ENCODE measurements around the gene ACVR1B. TPM values are rescaled to one million over a fixed set of nuclear protein-coding genes. Genes with fewer than 3 reads are reported as not detected.

ACVR1B gene
- total and polyA plus RNA-seq, 9 of the 15 experiments (the other 6 are each of a cell fraction or from before 2014, with no cell fraction given) = 0.97 to 15.1 (median 6.8) TPM

DNA sequence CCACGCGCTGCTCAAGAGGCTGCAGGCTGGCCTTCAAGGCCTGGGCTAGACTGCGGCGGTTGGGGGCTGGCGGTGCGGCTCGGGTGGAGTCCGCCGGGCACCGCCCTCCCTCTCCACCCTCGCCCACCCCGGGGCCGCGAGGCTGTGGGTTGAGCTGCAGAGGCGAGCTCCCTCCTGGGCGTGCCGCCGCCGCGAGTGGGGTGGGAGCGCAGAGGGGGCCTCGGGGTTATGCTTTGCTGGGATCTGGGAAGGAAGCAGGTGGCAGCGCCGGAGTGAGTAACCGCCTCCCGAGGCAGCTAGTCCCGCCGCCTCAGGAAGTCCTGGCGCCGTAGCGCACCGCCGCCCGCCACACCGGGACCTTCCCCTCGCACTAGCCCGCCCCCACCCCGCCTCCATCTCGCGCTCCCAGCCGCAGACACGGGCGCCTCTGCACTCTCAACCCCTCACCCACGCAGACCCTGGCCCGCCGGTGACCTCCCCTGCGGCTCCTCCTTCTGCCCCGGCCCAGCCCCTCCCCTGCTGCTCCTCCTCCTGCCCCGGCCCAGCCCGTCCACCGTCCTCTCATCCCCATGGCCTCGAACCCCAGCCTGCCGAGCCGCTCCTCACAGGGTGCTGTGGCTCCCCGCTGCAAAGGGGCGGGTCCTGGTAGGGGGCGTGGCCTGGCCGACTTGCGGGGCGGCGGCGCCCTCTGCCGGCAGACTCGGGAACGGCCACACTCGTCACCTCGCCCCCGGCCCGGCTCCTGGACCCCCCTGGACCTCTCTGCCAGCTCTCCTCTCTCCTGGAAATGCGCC is 71.9 kb downstream of the ACVR1B start (continued):
- TF ChIP-seq SMAD4 (CRISPR knock-in tag; conservative IDR thresholded peaks at IDR 0.05) = peak; percentile 14; the same call in 1 of the 2 replicates
- TF ChIP-seq GABPB1 (CRISPR knock-in tag; IDR thresholded peaks at IDR 0.05) = no peak
- no peak for TF ChIP-seq KDM4B (IDR thresholded peaks at IDR 0.05; ENCODE audit: borderline replicate concordance in 2 of 2, low read depth in 1 of 2)
- no peak for TF ChIP-seq KLF1 (tag; IDR thresholded peaks at IDR 0.05)
- no peak for TF ChIP-seq BRF1 (IDR thresholded peaks at IDR 0.05; ENCODE audit: borderline replicate concordance, extremely low read depth, insufficient read length)
- TF ChIP-seq SRF (CRISPR knock-in tag; IDR thresholded peaks at IDR 0.05) = peak in 1 of 2 experiments; percentile 66; a peak in 1 of 4 replicates
- no peak for TF ChIP-seq CEBPG (CRISPR knock-in tag; IDR thresholded peaks at IDR 0.05)
- no peak for TF ChIP-seq CEBPG (tag; conservative IDR thresholded peaks at IDR 0.05 in 1 of 2, IDR thresholded peaks at IDR 0.05 in 1 of 2)
- TF ChIP-seq, protein P1, sequence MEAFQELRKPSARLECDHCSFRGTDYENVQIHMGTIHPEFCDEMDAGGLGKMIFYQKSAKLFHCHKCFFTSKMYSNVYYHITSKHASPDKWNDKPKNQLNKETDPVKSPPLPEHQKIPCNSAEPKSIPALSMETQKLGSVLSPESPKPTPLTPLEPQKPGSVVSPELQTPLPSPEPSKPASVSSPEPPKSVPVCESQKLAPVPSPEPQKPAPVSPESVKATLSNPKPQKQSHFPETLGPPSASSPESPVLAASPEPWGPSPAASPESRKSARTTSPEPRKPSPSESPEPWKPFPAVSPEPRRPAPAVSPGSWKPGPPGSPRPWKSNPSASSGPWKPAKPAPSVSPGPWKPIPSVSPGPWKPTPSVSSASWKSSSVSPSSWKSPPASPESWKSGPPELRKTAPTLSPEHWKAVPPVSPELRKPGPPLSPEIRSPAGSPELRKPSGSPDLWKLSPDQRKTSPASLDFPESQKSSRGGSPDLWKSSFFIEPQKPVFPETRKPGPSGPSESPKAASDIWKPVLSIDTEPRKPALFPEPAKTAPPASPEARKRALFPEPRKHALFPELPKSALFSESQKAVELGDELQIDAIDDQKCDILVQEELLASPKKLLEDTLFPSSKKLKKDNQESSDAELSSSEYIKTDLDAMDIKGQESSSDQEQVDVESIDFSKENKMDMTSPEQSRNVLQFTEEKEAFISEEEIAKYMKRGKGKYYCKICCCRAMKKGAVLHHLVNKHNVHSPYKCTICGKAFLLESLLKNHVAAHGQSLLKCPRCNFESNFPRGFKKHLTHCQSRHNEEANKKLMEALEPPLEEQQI (IDR thresholded peaks at IDR 0.05) = no peak
- TF ChIP-seq, protein P2, sequence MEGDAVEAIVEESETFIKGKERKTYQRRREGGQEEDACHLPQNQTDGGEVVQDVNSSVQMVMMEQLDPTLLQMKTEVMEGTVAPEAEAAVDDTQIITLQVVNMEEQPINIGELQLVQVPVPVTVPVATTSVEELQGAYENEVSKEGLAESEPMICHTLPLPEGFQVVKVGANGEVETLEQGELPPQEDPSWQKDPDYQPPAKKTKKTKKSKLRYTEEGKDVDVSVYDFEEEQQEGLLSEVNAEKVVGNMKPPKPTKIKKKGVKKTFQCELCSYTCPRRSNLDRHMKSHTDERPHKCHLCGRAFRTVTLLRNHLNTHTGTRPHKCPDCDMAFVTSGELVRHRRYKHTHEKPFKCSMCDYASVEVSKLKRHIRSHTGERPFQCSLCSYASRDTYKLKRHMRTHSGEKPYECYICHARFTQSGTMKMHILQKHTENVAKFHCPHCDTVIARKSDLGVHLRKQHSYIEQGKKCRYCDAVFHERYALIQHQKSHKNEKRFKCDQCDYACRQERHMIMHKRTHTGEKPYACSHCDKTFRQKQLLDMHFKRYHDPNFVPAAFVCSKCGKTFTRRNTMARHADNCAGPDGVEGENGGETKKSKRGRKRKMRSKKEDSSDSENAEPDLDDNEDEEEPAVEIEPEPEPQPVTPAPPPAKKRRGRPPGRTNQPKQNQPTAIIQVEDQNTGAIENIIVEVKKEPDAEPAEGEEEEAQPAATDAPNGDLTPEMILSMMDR (IDR thresholded peaks at IDR 0.05 in 2 of 3, conservative IDR thresholded peaks at IDR 0.05 in 1 of 3; ENCODE audit: insufficient read depth in 2 of 3, low read depth in 1 of 3, low read length in 3 of 3) = peak; percentile 89 to 95 (median 91)
- no peak for TF ChIP-seq SRSF9 (IDR thresholded peaks at IDR 0.05; ENCODE audit: borderline replicate concordance, low read depth, low read length)
- TF ChIP-seq MEF2D (tag; conservative IDR thresholded peaks at IDR 0.05; ENCODE audit: low read depth) = no peak
- TF ChIP-seq, protein P3, sequence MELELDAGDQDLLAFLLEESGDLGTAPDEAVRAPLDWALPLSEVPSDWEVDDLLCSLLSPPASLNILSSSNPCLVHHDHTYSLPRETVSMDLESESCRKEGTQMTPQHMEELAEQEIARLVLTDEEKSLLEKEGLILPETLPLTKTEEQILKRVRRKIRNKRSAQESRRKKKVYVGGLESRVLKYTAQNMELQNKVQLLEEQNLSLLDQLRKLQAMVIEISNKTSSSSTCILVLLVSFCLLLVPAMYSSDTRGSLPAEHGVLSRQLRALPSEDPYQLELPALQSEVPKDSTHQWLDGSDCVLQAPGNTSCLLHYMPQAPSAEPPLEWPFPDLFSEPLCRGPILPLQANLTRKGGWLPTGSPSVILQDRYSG (tag; conservative IDR thresholded peaks at IDR 0.05; ENCODE audit: low read depth) = no peak
- no peak for TF ChIP-seq HIVEP1 (CRISPR knock-in tag; IDR thresholded peaks at IDR 0.05)
- 0 out of 2 replicates have a peak, but pooled peaks have one; percentile 14 for TF ChIP-seq BCOR (IDR thresholded peaks at IDR 0.05)
- TF ChIP-seq ZNF253 (CRISPR knock-in tag; conservative IDR thresholded peaks at IDR 0.05) = no peak
- no peak for TF ChIP-seq ZNF644 (tag; IDR thresholded peaks at IDR 0.05; ENCODE audit: low read depth)
- peak; percentile 63 for TF ChIP-seq ZFX (CRISPR knock-in tag; IDR thresholded peaks at IDR 0.05)
- TF ChIP-seq, protein P4, sequence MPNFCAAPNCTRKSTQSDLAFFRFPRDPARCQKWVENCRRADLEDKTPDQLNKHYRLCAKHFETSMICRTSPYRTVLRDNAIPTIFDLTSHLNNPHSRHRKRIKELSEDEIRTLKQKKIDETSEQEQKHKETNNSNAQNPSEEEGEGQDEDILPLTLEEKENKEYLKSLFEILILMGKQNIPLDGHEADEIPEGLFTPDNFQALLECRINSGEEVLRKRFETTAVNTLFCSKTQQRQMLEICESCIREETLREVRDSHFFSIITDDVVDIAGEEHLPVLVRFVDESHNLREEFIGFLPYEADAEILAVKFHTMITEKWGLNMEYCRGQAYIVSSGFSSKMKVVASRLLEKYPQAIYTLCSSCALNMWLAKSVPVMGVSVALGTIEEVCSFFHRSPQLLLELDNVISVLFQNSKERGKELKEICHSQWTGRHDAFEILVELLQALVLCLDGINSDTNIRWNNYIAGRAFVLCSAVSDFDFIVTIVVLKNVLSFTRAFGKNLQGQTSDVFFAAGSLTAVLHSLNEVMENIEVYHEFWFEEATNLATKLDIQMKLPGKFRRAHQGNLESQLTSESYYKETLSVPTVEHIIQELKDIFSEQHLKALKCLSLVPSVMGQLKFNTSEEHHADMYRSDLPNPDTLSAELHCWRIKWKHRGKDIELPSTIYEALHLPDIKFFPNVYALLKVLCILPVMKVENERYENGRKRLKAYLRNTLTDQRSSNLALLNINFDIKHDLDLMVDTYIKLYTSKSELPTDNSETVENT (CRISPR knock-in tag; IDR thresholded peaks at IDR 0.05) = peak; percentile 22; the same call in 1 of the 2 replicates
- no peak for TF ChIP-seq TCFL5 (CRISPR knock-in tag; conservative IDR thresholded peaks at IDR 0.05)
